ENCODE results near the gene LMAN1. TPM values are rescaled to one million over a fixed set of nuclear protein-coding genes. Genes with fewer than 3 reads are reported as not detected.

LMAN1 gene
- total and polyA plus RNA-seq, 2 of the 4 experiments (the other 2 are of a cell fraction) = 83.1 to 213 TPM

GRCh38 chr18:59374128-59374527 is 15.1 kb upstream of the LMAN1 start:
- H3K36me3 ChIP-seq (ENCODE audit: control insufficient read depth, insufficient read depth, low read length) = no peaks in the 10 kb centered on the region
- no peak overlapping the region for H3K18ac ChIP-seq (ENCODE audit: low read depth, low read length)
- no peaks in the 10 kb centered on the region for H3K79me1 ChIP-seq (ENCODE audit: low read depth in 1 of 2, low read length in 2 of 2)
- no peak overlapping the region for H2BK5ac ChIP-seq (ENCODE audit: low read depth, low read length, poor library complexity, severe bottlenecking)
- no peak overlapping the region for H4K8ac ChIP-seq (ENCODE audit: low read depth in 2 of 2, low read length in 2 of 2)
- no peak overlapping the region for H4K91ac ChIP-seq (ENCODE audit: insufficient read depth, low read depth, low read length)
- dilution Hi-C loops (cut with HindIII; ENCODE audit: low sequenced_read_pairs, unreplicated experiment) (no loop called here), in situ Hi-C loops (cut with MboI; ENCODE audit: low sequenced_read_pairs) (no loop called here), intact Hi-C loops (cut with micrococcal nuclease) (no loop called here)
- CTCF ChIA-PET = no interaction called here
- no peak overlapping the region for H3K4me3 ChIP-seq (ENCODE audit: insufficient read depth, low read depth, low read length)
- TF ChIP-seq RAD21 (IDR thresholded peaks at IDR 0.05; ENCODE audit: low read length) = no peak
- no peak for TF ChIP-seq MAZ (IDR thresholded peaks at IDR 0.05; ENCODE audit: borderline replicate concordance, low read depth, low read length)
- TF ChIP-seq CEBPB (IDR thresholded peaks at IDR 0.05; ENCODE audit: low read depth, low read length) = no peak
- no peak for TF ChIP-seq ELK1 (IDR thresholded peaks at IDR 0.05; ENCODE audit: borderline replicate concordance, low read depth, low read length)
- TF ChIP-seq BHLHE40 (IDR thresholded peaks at IDR 0.05; ENCODE audit: low read depth, low read length) = no peak
- TF ChIP-seq SMC3 (IDR thresholded peaks at IDR 0.05; ENCODE audit: low read depth, low read length) = no peak
- no peak for TF ChIP-seq MXI1 (IDR thresholded peaks at IDR 0.05; ENCODE audit: borderline replicate concordance, low read depth, low read length)
- TF ChIP-seq RFX5 (IDR thresholded peaks at IDR 0.05; ENCODE audit: low read depth, low read length) = no peak
- TF ChIP-seq FOS (IDR thresholded peaks at IDR 0.05; ENCODE audit: low read depth, low read length) = no peak
- TF ChIP-seq CHD1 (IDR thresholded peaks at IDR 0.05; ENCODE audit: low read depth, low read length) = no peak
- TF ChIP-seq RCOR1 (IDR thresholded peaks at IDR 0.05; ENCODE audit: insufficient replicate concordance, low read length) = no peak
- no peak for TF ChIP-seq USF2 (IDR thresholded peaks at IDR 0.05; ENCODE audit: low read depth, low read length)
- TF ChIP-seq CTCF (conservative IDR thresholded peaks at IDR 0.05; ENCODE audit: low read depth, low read length) = no peak
- TF ChIP-seq POLR2A (IDR thresholded peaks at IDR 0.05; ENCODE audit: low read depth, low read length) = no peak
- TF ChIP-seq NFE2L2 (IDR thresholded peaks at IDR 0.05; ENCODE audit: low read depth, low read length) = no peak
- no peak for TF ChIP-seq MAFK (IDR thresholded peaks at IDR 0.05; ENCODE audit: low read depth, low read length)
- ATAC-seq (ENCODE audit: low read depth) (no peak), DNase-seq (no peak)
- H3K27me3 ChIP-seq (ENCODE audit: control insufficient read depth, insufficient read depth, low read length) = peaks cover 27% of the 10 kb centered on the region
- no peaks in the 10 kb centered on the region; the same call in 1 of the 2 replicates for H3K9me3 ChIP-seq (ENCODE audit: control insufficient read depth, insufficient read depth, low read length)
- H2BK15ac ChIP-seq (ENCODE audit: low read depth, low read length) = no peak overlapping the region
- H3K9me1 ChIP-seq (ENCODE audit: insufficient read depth, low read length) = no peaks in the 10 kb centered on the region
- no peak overlapping the region for H4K5ac ChIP-seq (ENCODE audit: low read depth, low read length)
- no peak overlapping the region for H3K9ac ChIP-seq (ENCODE audit: low read depth, low read length)
- H3K23ac ChIP-seq (ENCODE audit: low read depth, low read length) = no peak overlapping the region; the same call in 1 of the 2 replicates
- H2AK5ac ChIP-seq (ENCODE audit: low read depth, low read length) = no peak overlapping the region
- H2AK9ac ChIP-seq (replicated peaks; ENCODE audit: low read depth, low read length, poor library complexity) = no peak overlapping the region
- no peak overlapping the region for H3K56ac ChIP-seq (ENCODE audit: extremely low read depth, insufficient read depth, low read length)
- no TSS peak for BruUV-seq (replicated peaks)
- H4K20me1 ChIP-seq (ENCODE audit: insufficient read depth, low read length) = no peaks in the 10 kb centered on the region
- H3K27ac ChIP-seq (ENCODE audit: insufficient read depth, low read length) = no peak overlapping the region
- no peak overlapping the region for H2BK20ac ChIP-seq (ENCODE audit: low read depth, low read length)
- POLR2A ChIA-PET (ENCODE audit: unreplicated experiment) = no interaction called here
- H3K4ac ChIP-seq (ENCODE audit: low read depth, low read length) = no peak overlapping the region
- H3K4me1 ChIP-seq (ENCODE audit: control insufficient read depth, insufficient read depth, low read length) = no peaks in the 10 kb centered on the region
- no peak overlapping the region for H2AFZ ChIP-seq (replicated peaks; ENCODE audit: low read length, poor library complexity)
- no CpG with 5 or more reads among the region's 3 CpGs for WGBS, 2 experiments (ENCODE audit: extremely low coverage in 2 of 2, insufficient read length in 1 of 2)
- no peak overlapping the region for H3K4me2 ChIP-seq (ENCODE audit: low read depth, low read length)
- H2BK120ac ChIP-seq (ENCODE audit: low read depth, low read length) = no peak overlapping the region
- no peak overlapping the region for H3K14ac ChIP-seq (replicated peaks; ENCODE audit: low read depth, low read length)
